Measurements from ENCODE around the gene CELA3B. TPM values are rescaled to one million over a fixed set of nuclear protein-coding genes. Genes with fewer than 3 reads are reported as not detected.
A peak's percentile ranks its signal among the peaks of the same experiment; 100 is the strongest.

The CELA3B gene
- total and polyA plus RNA-seq, 2 of the 13 experiments (the other 11 are each of a cell fraction or from before 2014, with no cell fraction given) = 0.34 TPM; not detected in 1

DNA sequence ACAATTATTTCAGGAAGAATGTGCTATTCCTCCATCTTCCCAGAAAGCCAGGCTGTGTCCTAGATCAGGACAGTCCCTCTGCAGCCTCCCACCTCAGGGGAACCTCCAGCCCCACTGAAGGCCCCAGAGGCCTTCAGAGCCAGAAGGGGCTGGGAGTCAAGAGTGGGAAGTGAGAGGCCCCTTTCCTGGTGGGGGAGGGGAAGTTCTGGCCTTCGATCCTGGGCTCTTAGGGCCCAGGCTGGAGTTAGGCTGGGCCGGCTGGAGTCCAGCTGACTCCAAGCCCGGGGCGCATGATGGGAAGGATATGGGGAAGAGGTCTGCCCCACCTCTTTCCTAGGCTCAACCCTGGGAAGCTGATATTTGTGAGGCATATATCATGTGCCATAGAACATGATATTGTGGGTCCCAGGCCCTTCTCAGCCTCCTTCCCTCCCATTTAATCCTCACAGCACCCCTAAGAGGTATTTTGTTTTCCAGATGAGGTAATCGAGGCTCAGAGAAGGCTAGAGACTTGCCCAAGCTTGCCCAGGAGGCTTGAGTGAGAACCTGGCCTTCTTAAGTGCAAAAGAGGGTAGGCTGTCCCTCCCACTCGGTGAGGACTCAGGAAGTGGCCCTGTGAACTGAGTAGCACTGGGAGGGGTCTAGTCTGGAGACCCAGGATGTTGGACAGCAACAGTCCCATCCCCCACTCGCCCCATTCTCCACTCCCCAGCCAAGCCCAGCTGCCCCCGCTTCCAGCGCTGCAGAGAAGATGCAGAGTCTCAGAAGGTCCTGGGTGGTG is 21.1 kb upstream of the CELA3B start (continued):
- TF ChIP-seq ZNF281 (CRISPR knock-in tag; IDR thresholded peaks at IDR 0.05; ENCODE audit: borderline replicate concordance) (peak; percentile 86), SPEN (CRISPR knock-in tag; IDR thresholded peaks at IDR 0.05; ENCODE audit: low read depth) (peak; percentile 36; the same call in 1 of the 2 replicates), ZFAT (CRISPR knock-in tag; conservative IDR thresholded peaks at IDR 0.05) (no peak), MXD4 (CRISPR knock-in tag; IDR thresholded peaks at IDR 0.05) (0 out of 2 replicates have a peak, but pooled peaks have one; percentile 35), TEF (CRISPR knock-in tag; IDR thresholded peaks at IDR 0.05) (no peak), ZNF605 (CRISPR knock-in tag; IDR thresholded peaks at IDR 0.05) (0 out of 2 replicates have a peak, but pooled peaks have one; percentile 32), ZNF12 (CRISPR knock-in tag; IDR thresholded peaks at IDR 0.05) (0 out of 2 replicates have a peak, but pooled peaks have one; percentile 22), NCOA2 (CRISPR knock-in tag; IDR thresholded peaks at IDR 0.05) (no peak), LCORL (IDR thresholded peaks at IDR 0.05) (no peak), LCORL (CRISPR knock-in tag; IDR thresholded peaks at IDR 0.05) (0 out of 2 replicates have a peak, but pooled peaks have one; percentile 32), ZNF574 (CRISPR knock-in tag; IDR thresholded peaks at IDR 0.05) (0 out of 2 replicates have a peak, but pooled peaks have one; percentile 26), HIVEP1 (CRISPR knock-in tag; IDR thresholded peaks at IDR 0.05) (no peak), ZNF383 (CRISPR knock-in tag; IDR thresholded peaks at IDR 0.05; ENCODE audit: borderline replicate concordance) (no peak), HNF4A (CRISPR knock-in tag; IDR thresholded peaks at IDR 0.05) (0 out of 2 replicates have a peak, but pooled peaks have one; percentile 9), FOXO4 (CRISPR knock-in tag; conservative IDR thresholded peaks at IDR 0.05) (0 out of 2 replicates have a peak, but pooled peaks have one; percentile 2)
- TF ChIP-seq, protein P1, sequence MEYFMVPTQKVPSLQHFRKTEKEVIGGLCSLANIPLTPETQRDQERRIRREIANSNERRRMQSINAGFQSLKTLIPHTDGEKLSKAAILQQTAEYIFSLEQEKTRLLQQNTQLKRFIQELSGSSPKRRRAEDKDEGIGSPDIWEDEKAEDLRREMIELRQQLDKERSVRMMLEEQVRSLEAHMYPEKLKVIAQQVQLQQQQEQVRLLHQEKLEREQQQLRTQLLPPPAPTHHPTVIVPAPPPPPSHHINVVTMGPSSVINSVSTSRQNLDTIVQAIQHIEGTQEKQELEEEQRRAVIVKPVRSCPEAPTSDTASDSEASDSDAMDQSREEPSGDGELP (IDR thresholded peaks at IDR 0.05; ENCODE audit: borderline replicate concordance, low read depth) = peak; percentile 64; the same call in 1 of the 2 replicates
- TF ChIP-seq, protein P2, sequence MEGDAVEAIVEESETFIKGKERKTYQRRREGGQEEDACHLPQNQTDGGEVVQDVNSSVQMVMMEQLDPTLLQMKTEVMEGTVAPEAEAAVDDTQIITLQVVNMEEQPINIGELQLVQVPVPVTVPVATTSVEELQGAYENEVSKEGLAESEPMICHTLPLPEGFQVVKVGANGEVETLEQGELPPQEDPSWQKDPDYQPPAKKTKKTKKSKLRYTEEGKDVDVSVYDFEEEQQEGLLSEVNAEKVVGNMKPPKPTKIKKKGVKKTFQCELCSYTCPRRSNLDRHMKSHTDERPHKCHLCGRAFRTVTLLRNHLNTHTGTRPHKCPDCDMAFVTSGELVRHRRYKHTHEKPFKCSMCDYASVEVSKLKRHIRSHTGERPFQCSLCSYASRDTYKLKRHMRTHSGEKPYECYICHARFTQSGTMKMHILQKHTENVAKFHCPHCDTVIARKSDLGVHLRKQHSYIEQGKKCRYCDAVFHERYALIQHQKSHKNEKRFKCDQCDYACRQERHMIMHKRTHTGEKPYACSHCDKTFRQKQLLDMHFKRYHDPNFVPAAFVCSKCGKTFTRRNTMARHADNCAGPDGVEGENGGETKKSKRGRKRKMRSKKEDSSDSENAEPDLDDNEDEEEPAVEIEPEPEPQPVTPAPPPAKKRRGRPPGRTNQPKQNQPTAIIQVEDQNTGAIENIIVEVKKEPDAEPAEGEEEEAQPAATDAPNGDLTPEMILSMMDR (CRISPR knock-in tag; IDR thresholded peaks at IDR 0.05) = 0 out of 2 replicates have a peak, but pooled peaks have one; percentile 4

Measured in HepG2 (cell line).